NCI-H82 treated with DMSO at 0.1 percent for 48 hours (cell line): ENCODE measurements around the gene DENND4C.
"Not testable (repeated sequence)": the region's sequence is repeated elsewhere in the genome, so short reads cannot be mapped to it uniquely, and the experiment has no call there.

Experiments
- DNase-seq: peaks from one replicate; lab custom pipeline; 2025; ENCODE audit not compliant: unreplicated experiment; lab: John Stamatoyannopoulos, UW

DENND4C gene

GRCh38 chr9:19408693-19409400, 178.4 kb downstream of the DENND4C start, which contains the start of gene ACER2:
TSS of gene ACER2 (plus strand) at chr9:19409009. CDS start at chr9:19409085, 76 bp downstream.
- peak; percentile 69 for DNase-seq

- DNase-seq: no peak
Measured at GRCh38 chr9:19409401-19410194, 179.1 kb downstream of the DENND4C start.

- DNase-seq: no peak
Measured at GRCh38 chr9:19410195-19410503, 179.7 kb downstream of the DENND4C start.

- DNase-seq: no peak
Measured at GRCh38 chr9:19410594-19410993, 180.1 kb downstream of the DENND4C start.

- no peak for DNase-seq
Measured at GRCh38 chr9:19411316-19411715, 180.8 kb downstream of the DENND4C start.

- DNase-seq: not testable (repeated sequence)
Measured at GRCh38 chr9:19413456-19413855, 183.0 kb downstream of the DENND4C start.

- no peak for DNase-seq
Measured at GRCh38 chr9:19416143-19416542, 185.7 kb downstream of the DENND4C start.

- no peak for DNase-seq
Measured at GRCh38 chr9:19420877-19421276, 190.4 kb downstream of the DENND4C start.
